ENCODE measurements around the gene VPS26C.
"Not testable (repeated sequence)": the region's sequence is repeated elsewhere in the genome, so short reads cannot be mapped to it uniquely, and the experiment has no call there.

VPS26C gene

DNA sequence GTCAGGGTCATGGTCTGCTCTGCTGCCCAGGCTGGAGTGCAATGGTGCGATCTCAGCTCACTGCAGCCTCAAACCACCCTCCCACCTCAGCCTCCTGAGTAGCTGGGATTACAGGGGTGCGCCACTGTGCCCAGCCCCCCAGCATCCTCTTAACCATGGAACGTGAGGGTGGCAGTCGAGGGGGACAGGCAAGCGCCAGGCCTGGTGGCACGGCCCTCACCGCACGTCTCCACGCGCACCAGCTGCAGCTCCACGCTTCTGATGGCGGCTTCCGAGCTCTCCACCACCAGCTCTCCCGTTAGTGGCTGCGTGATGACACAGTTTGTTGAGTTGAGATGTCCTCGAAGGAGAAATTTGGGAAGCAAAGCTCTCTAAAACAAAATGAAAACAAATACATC lies 39.1 kb downstream of the VPS26C start:
- no peak for DNase-seq (ENCODE audit: low spot score)

DNA sequence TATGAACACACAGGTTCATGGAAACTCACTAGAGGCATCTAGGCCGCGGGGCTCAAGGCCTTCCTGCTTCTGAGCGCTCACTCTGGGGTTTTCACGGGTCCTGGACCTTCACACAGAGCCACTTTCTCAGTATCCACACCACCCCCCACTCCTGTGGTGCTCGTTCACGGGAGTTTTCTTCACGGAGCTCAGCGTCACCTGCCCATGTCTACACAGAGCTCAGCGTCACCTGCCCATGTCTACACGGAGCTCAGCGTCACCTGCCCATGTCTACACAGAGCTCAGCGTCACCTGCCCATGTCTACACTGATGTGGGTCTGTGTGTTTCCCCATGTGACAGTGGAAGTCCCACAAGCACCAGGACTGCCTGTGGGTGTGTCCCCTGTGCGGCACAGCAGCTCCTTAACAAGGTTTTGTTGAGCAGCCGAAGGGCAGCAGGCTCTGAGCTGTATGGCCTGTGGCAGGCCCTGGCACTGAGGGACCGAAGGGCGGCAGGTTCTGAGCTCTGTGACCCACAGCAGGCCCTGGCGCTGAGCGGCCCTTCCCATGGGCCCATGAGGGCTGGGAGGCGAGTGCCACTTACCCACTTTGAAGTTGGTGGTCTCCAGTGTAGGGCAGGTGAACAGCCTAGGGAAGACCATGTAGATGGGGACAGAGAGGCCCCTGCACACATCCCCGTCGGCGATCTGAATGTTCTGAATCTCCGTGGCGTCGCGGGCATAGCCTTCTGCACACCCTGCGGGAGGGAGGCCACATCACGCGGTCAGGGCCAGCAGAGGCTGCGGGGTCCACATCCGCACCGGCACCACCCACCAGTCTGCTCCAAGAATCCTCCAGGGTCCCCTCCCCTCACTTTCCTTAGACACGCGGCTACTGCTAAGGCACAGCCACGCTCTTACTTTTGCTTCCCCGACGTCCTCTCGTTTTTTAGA lies 39.8 kb downstream of the VPS26C start:
- no peak for DNase-seq (ENCODE audit: low spot score)

DNA sequence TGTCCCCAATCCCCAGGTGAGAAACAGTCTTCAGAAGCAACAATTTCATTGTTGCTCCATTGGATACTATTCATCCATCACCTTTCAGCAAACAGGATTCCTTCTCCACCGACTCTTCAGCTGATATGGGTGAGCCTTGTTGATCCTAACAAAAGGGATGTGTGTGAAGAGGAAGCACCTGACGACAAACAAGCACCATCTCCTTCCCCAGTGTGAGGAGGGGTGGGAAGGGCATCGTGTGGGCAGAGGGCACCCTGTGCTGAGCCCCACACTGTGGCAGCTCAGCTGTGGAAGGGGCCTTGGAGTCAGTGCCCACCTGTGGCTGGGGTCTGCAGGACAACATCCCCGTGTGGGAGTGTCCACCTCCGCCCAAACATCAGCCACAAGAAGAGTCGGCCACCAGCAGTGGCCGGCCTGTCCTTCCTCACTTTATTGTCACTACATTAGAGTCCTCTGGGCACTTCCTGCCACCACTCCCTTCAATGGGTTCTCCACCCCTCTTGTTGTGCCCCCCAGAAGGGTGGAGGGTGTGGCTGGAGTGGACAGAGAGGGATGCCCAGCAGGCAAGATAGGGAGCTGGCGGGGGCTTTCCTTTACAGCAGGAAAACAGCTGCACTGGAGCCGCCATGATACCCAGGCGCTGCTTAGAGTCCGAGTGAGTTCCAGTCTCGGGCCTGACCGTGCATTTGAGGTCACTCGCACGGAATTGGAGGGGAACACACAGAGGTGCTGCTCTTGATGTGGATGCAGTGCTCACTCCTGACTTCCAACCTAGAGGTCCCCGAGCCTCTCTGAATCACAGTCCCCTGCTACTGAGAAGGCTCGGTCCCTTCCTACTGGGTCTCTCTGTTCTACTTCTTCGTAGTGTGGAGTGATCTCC lies 40.9 kb downstream of the VPS26C start:
- DNase-seq (ENCODE audit: low spot score), result no peak

DNA sequence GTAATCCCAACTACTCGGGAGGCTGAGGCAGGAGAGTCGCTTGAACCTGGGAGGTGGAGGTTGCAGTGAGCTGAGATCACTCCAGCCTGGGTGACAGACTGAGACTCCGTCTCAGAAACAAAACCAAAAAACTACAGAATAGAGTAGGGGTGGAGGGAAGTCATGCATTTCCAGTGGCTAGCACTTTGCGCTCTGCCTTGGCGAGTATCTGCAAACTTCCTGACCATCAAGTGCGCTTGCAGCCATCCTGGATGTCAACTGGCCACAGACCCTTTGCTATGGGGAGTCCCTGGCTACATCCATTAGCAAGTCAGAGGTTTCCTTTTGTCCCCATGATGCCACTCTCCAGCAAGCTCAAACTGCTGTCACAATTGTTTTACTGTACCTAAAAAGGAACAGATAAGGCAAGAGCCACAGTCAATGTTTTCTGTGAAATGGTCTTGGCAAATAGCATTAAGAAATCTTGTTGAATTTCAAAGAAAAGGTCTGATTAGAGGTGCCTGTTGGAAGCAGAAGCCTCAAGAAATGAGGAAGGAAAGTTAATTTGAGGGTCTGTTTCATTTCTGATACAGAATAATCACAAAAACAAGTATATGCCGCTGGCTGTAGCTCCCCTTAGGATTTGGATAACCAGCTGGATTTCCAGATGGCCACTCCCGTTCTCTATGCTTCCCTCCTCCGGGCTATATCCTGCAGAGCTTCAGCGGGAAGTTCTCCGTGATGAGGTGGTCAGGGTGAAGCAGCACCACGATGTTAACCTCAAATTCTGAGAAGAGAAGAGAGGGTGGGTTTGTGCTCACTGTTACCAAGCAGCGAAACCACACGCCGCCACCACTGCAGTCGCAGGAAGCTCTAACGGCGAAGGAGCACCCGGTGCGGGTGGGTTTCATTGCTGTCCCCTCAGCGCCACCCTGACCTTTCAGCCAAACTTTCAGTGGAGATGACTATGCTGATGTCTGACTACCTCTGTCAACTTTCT lies 42.0 kb downstream of the VPS26C start:
- DNase-seq (ENCODE audit: low spot score), result no peak

DNA sequence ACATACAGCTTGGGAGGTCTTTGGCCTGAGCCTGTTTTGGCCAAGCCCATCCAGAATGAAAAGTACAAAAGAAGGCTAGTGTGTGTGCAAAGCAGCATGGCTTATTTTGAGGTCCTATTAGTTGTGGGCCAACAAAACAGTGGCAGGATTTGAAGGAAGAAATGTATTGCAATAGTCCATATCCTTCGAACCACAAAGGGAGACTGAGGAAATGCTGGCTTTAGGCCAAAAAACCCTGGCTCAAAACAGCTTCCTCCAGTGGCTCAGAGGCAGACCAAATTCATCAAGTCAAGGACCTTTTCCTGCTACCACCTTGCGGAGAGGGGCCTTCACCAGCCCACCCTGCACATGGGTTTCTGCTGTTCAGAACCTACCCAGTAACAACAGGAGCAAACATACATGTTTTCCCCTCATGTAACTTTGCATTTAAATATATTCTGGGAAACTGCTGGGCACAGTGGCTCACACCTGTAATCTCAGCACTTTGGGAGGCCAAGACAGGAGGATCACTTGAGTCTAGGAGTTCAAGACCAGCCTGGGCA lies 43.3 kb downstream of the VPS26C start:
- DNase-seq (ENCODE audit: low spot score), result no peak

DNA sequence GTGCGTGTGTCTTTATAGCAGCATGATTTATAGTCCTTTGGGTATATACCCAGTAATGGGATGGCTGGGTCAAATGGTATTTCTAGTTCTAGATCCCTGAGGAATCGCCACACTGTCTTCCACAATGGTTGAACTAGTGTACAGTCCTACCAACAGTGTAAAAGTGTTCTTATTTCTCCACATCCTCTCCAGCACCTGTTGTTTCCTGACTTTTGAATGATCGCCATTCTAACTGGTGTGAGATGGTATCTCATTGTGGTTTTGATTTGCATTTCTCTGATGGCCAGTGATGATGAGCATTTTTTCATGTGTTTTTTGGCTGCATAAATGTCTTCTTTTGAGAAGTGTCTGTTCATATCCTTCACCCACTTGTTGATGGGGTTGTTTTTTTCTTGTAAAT lies 44.9 kb downstream of the VPS26C start:
- not testable (repeated sequence) for DNase-seq (ENCODE audit: low spot score)

DNA sequence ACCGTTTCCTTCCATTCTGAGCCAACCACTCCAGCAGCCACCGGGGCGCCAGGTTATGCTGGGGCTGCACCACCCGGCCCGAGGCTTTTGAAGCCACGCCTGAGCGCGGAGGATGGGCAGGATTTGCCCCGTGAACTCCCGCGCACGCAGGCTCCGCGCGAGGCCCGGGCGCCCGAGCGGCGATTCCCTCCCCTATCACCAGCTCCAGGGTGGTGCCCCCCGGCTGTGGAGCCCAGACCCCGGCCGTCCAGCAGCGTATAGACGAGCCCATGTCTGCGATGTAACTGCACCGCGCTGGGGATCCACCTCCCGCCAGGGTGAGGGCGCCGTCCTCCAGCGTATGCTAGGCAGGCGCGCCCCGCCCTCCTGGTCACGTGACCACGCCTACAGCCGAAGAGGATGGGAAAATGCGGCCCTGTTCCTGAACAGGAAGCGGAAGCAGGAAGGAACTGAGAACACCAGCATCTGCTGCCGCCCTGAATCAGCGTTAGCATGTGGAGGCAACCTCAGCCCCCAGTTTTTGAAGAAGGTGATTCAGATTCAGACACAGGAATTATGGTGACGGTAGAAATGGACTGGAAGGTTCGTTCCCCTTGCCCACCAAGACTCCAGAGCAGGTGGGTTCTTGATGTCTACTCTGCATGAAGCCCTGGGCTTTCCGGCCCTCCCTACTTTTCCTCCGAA lies 46.0 kb downstream of the VPS26C start:
- DNase-seq (ENCODE audit: low spot score), result peak; percentile 93

DNA sequence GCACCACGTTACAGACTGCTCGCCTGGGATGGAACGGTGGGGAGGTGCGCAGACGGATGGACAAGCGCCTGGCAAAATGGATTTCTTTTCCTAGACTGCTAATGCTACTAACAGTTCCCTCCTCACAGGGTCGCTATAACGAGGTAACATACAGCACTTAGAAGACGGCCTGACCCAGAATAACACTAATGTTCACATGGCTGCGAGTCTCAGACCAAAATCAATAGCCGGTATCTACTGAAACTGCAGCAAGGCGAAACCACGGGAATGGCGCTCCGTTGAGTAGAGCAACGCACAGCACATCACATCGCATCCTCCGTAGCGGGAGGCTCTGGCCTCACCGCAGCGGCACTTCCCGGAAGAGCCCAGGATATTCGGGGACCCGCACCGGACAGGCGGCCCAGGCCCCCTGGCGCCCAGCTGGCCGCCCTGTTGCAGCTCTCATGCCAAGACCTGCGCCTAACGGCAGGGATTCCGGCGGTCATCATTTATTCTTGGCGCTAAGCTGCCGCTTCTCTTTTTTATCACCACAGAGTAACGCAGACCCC lies 46.6 kb downstream of the VPS26C start:
- DNase-seq (ENCODE audit: low spot score), result no peak

DNA sequence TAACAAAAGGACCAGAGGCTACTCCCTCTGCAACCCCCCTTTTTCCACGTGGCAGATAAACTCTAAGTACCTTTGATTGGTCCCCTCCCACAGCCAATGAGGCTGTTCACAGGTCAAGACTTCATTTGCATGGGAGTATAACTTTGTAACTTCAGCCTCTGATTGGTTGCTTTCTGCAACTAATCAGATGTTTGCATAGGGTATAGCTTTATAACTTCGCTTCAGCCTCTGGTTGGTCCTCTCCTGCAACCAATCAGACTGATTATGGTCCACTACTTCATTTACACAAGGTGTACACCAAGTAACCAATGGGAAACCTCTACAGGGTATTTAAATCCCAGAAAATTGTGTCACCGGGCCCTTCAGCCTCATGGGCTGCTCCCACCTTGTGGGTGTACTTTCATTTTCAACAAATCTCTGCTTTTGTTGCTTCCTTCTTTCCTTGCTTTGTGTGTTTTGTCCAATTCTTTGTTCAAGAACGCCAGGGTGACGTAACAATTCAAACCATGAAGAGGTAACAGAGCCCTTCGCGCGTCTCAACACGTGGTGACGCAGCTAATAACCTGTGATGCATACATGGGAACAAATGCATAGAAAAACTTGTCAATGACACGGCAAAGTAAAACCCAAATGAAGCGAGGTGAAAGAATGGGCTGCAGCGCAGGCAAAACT lies 47.2 kb downstream of the VPS26C start:
- no peak for DNase-seq (ENCODE audit: low spot score)

DNA sequence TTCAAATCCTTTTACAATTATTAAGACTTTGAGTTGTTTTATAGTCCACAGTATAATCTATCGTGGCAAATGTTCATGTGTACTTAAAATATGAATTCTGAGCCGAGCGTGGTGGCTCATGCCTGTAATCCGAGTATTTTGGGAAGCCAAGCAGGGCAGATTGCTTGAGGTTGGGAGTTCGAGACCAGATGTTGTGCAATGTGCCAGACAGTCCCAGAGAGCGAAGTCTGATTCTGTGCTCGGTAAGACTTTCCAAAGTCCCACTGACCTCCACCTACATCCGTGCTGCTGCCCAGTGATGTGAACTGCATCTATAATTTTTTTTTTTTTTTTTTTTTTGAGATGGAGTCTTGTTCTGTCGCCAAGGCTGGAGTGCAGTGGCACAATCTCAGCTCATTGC lies 52.2 kb downstream of the VPS26C start:
- no peak for DNase-seq (ENCODE audit: low spot score)

DNA sequence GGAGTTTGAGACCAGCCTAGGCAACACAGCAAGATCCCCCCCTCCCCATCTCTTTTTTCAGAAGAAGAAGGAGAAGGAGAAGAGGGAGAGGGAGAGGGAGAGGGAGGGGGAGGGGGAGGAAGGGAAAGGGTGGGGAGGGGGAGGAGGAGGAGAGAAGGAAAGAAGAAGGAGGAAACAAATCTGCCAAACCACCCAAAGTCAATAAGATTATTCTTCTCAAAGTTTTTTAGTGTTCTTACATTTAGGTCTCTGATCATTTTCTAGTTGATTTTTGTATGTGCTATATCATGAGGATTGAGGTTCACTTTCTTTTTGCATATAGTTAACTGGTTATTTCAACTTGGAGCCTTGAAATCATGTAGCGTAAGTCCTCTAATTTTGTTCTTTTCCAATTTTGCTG lies 56.3 kb downstream of the VPS26C start:
- no peak for DNase-seq (ENCODE audit: low spot score)

DNA sequence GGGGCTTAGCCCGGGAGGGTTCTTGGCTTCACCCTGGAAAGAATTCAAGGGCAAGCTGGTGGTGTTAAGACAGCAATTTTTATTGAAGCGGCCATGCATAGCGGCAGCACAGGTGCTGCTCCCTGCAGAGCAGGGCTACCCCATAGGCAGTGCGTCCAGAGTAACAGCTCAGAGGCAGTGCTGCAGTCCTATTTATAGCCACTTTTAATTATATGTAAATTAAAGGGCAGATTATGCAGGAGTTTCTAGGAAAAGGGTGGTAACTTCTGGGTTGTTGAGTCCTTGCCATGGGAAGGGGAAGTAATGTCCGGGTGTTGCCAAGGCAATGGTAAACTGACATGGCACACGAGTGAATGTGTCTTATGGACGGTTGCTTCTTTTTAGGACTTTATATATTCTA lies 57.0 kb downstream of the VPS26C start:
- no peak for DNase-seq (ENCODE audit: low spot score)

DNA sequence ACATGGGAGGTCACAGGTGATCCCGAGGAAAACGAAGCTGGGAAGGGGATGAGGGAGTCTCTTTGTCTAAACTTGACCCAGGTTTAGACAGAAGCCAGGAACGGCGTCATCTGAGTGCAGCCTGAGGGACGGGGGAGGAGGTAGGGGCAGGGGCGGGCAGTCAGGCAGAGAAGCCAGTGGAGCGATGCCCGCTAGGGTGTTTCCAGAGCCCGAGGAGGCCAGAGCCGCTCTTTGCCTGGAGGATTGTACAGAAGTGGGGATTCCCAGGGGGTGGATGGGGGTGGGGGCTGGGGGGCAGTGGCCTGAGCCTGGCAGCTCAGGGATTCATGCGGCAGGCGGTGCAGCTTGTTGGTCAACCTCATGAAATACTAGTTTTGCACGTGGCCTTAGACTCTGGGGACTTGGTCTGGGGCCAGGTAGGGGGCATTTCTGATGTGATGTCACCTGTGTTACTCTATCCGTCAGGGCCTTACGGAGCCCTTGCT lies 58.4 kb downstream of the VPS26C start:
- DNase-seq (ENCODE audit: low spot score), result no peak

DNA sequence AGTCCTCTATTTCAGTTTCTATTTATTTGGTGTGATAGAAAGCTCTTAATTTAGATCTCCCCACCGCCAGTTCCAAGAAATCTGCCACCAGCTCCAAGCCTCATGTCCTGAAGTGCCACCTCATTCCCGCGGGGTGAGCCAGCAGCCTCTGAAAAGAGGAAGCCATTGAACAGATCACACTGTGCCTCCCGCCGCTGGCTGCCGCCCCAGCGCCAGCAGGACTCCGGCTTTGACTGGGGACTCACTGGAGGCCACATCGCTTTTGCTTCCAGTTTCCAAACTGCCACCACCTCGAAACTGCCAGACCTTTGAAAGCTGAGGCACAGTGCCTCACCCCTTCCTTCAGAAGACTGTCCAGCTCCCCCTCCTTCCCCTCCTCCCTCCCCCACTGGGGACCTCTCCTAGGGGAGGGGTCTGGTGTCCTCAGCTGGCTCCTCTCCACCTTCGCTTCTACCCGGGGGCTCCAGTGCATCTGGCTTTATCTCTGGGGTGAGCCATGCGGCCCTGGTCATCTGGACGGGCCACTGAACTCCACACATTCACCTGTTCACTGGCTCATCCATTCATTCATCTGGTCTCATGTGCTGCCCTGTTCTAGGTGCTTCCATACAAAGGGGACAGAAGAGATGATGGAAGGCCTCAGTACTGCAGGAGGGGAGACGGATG lies 58.9 kb downstream of the VPS26C start:
- DNase-seq (ENCODE audit: low spot score), result no peak

DNA sequence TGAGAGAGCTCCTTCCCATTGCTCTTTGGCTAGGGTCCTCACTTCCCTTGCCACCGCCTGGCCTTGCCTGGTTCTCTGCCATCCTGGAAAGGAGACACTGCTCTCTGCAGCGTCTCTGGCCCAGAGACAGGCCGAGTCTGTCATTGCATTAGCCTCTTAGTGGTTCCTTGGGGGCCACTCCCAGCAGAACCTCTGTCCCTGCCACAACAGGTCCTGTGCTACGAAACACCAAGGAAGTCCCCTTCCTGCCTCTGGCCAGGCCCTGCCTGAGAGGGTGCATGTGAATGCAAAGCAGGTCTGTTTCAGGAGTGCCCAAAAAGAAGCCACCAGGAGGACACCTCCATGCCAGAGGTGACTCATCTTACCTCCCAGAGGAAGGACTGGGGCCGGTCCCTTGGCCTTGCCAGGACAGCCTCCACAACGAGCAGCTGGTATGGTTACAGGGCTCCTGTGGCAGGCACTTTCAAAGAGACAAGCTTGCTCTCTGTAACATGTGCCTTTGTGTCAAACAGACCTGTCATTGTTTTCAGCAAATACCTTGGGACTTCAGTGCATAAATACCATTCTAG lies 59.6 kb downstream of the VPS26C start:
- no peak for DNase-seq (ENCODE audit: low spot score)

DNA sequence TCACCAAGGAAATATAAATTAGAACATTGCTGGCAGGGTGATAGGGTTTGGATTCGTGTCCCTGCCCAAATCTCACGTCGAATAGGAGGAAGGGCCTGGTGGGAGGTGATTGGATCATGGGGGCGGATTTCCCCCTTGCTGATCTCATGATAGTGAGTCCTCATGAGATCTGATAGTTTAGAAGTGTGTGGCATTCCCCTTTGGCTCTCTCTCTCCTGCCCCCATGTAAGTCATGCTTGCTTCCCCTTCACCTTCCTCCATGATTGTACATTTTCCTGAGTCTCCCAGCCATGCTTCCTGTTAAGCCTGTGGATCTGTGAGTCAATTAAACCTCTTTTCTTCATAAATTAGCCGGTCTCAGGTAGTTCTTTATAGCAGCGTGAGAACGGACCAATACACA lies 60.6 kb downstream of the VPS26C start:
- no peak for DNase-seq (ENCODE audit: low spot score)

DNA sequence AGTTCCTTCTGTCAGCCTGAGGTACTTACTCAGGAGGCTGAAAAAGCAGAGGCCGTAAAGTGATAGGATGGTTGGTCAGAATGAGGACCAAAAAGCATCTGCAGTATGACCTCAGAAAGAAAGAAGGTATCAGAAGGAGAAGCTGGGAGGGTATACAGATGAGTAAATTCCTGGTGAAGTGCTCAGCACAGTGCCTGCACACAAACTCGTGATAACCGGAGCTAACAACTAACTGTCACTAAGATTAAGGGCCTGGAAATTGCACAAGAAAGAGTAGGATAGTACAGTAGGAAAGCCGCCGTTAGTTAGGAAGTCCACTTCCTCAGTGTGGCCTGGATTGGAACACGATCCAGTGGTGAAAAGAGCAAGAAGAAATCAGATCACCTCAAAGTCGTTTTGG lies 62.6 kb downstream of the VPS26C start:
- DNase-seq (ENCODE audit: low spot score), result no peak

DNA sequence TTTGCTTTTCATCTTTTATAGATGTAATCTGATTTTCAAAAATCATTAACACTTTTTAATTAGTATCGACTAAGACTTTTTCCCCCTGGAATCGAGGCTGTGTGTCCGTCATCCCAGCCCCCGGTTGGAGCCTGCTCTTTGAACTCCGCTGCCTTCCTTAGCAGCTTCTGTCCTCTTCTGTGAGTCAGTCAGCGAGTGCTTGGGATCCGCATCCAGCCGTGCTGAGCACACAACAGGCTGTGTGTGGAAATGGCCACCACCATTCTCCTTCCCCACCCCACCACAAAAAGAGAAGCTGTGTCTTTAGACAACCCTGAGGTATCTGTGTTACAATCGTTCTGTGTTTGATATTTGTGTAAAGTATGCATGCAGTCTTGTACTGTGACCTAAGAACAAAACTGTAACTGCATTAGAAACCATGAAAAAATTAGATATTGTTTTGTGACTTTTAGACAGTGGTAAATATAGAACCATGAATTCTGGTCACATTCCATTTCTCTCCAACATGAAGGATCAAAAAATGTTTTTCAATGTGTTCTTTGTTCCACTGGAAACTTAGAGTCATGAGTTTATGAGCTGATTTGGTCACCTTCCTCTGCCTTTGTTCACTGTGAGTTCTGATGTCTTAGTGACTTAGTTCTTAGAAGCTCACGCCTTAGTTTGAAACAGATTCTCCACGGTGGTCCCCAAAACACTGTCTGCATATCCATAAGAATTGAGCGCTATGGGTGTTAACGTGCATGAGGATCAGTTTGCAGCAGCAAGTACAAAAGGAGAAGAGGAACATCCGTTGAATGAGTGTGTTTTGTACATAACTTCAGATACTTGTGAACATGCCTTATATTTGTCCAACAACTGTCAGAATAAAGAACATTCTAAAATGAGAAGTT lies 64.7 kb downstream of the VPS26C start:
- DNase-seq (ENCODE audit: low spot score), result no peak
